Neural cell (in vitro differentiated cells): ENCODE results near the gene PSMD8. TPM values are rescaled to one million over a fixed set of nuclear protein-coding genes. Genes with fewer than 3 reads are reported as not detected.
"Not testable (repeated sequence)": the region's sequence is repeated elsewhere in the genome, so short reads cannot be mapped to it uniquely, and the experiment has no call there.

Experiments used
- H2AFZ ChIP-seq: fragments of 200-600, 300-800 bp; sonication (generic), shearing (Covaris generic); 2 replicates; pipeline ENCODE4 v1.6.0; 2014; ENCODE audit warnings: low read depth, mild to moderate bottlenecking, antibody characterized with exemption, low read length, moderate library complexity
- H3F3A ChIP-seq: fragments of 200-600 bp; shearing (Covaris generic); 2 replicates; pipeline ENCODE4 v1.6.1; 2016; ENCODE audit warnings: mild to moderate bottlenecking, moderate library complexity, mixed read lengths, antibody characterized with exemption, low read length; ENCODE audit not compliant: insufficient read depth, poor library complexity, severe bottlenecking
- H3K27ac ChIP-seq: fragments of 200-600, 300-800 bp; sonication (generic), shearing (Covaris generic); 2 replicates; pipeline ENCODE4 v1.5.1; 2014; ENCODE audit warnings: mild to moderate bottlenecking, low read length, moderate library complexity
- H3K27me3 ChIP-seq: fragments of 300-800, 200-600 bp; sonication (generic), shearing (Covaris generic); 2 replicates; pipeline ENCODE4 v1.6.0; 2014; ENCODE audit warnings: mild to moderate bottlenecking, low read depth, low read length, moderate library complexity; ENCODE audit not compliant: insufficient read depth
- H3K36me3 ChIP-seq: fragments of 300-800, 200-600 bp; sonication (generic), shearing (Covaris generic); 2 replicates; pipeline ENCODE4 v1.5.1; 2014; ENCODE audit warnings: mild to moderate bottlenecking, antibody characterized with exemption, low read length, moderate library complexity; ENCODE audit not compliant: insufficient read depth
- H3K4me2 ChIP-seq: fragments of 300-800, 200-600 bp; sonication (generic), shearing (Covaris generic); 2 replicates; pipeline ENCODE4 v1.6.0; 2014; ENCODE audit warnings: mild to moderate bottlenecking, low read length
- H3K4me3 ChIP-seq: fragments of 300-800, 200-600 bp; sonication (generic), shearing (Covaris generic); 2 replicates; pipeline ENCODE4 v1.5.1; 2014; ENCODE audit warnings: mild to moderate bottlenecking, low read length, moderate library complexity
- H3K79me2 ChIP-seq: fragments of 200-600 bp; shearing (Covaris generic); replicated peaks from 2 replicates; pipeline ENCODE4 v1.6.0; 2014; ENCODE audit warnings: mild to moderate bottlenecking, low read length, moderate library complexity; ENCODE audit not compliant: insufficient read depth
- H3K9ac ChIP-seq: fragments of 300-800, 200-600 bp; sonication (generic), shearing (Covaris generic); 2 replicates; pipeline ENCODE4 v1.6.1; 2016; ENCODE audit warnings: mild to moderate bottlenecking, low read length, mixed read lengths
- H3K9me2 ChIP-seq: fragments of 200-600 bp; shearing (Covaris generic); 2 replicates; pipeline ENCODE4 v1.6.1; 2016; ENCODE audit warnings: mild to moderate bottlenecking, low read length, mixed read lengths; ENCODE audit not compliant: insufficient read depth
- H3K9me3 ChIP-seq: fragments of 200-600, 300-800 bp; sonication (generic), shearing (Covaris generic); 2 replicates; pipeline ENCODE4 v1.6.1; 2016; ENCODE audit warnings: mild to moderate bottlenecking, mixed run types, low read length, moderate library complexity, mixed read lengths
- H4K20me1 ChIP-seq: fragments of 200-600 bp; shearing (Covaris generic); 2 replicates; pipeline ENCODE4 v1.6.1; 2016; ENCODE audit warnings: mild to moderate bottlenecking, mixed run types; ENCODE audit not compliant: insufficient read depth
- EP300 ChIP-seq: fragments of 450-650 bp; conservative IDR thresholded peaks from 2 replicates; pipeline ENCODE4 v1.6.1; 2014; ENCODE audit warnings: antibody characterized with exemption, mild to moderate bottlenecking, moderate library complexity; ENCODE audit not compliant: poor library complexity, severe bottlenecking
- EZH2 ChIP-seq: fragments of 200-600, 300-800 bp; shearing (Covaris generic), sonication (generic); IDR thresholded peaks from 2 replicates; pipeline ENCODE4 v1.6.1; 2014; ENCODE audit warnings: antibody characterized with exemption, low read length, borderline replicate concordance, mild to moderate bottlenecking; ENCODE audit not compliant: insufficient read depth, poor library complexity, severe bottlenecking
- MXI1 ChIP-seq: fragments of 450-650 bp; conservative IDR thresholded peaks from 2 replicates; pipeline ENCODE4 v1.6.1; 2014; ENCODE audit warnings: antibody characterized with exemption, mild to moderate bottlenecking; ENCODE audit not compliant: poor library complexity, severe bottlenecking
- POLR2AphosphoS5 ChIP-seq: IDR thresholded peaks from 2 replicates; pipeline ENCODE4 v1.6.1; 2012
- RAD21 ChIP-seq: fragments of 450-650 bp; conservative IDR thresholded peaks from 2 replicates; pipeline ENCODE4 v1.6.1; 2014; ENCODE audit warnings: antibody characterized with exemption, mild to moderate bottlenecking, moderate library complexity
- SMC3 ChIP-seq: fragments of 450-650 bp; conservative IDR thresholded peaks from 2 replicates; pipeline ENCODE4 v1.6.1; 2014; ENCODE audit warnings: antibody characterized with exemption, mild to moderate bottlenecking, moderate library complexity; ENCODE audit not compliant: poor library complexity
- TAF1 ChIP-seq: IDR thresholded peaks from 2 replicates; pipeline ENCODE4 v1.6.1; 2012; ENCODE audit warnings: low read depth
- polyA plus RNA-seq: library from polyadenylated mRNA; depleted of rRNA; stranded (reverse); fragments of >200 nt; gene quantifications from 2 replicates; pipeline ENCODE4 v1.2.3, GENCODE V29; 2014
- TF ChIP-seq, protein P1 (sequence below): IDR thresholded peaks from 2 replicates; pipeline ENCODE4 v1.6.1; 2012; ENCODE audit warnings: borderline replicate concordance
- TF ChIP-seq, protein P2 (sequence below): fragments of 450-650 bp; IDR thresholded peaks from 2 replicates; pipeline ENCODE4 v1.5.1; 2014; ENCODE audit warnings: antibody characterized with exemption, mild to moderate bottlenecking, moderate library complexity; ENCODE audit not compliant: poor library complexity, severe bottlenecking

Gene PSMD8
- polyA plus RNA-seq, 1 donor from 2014 or later: 334 TPM

DNA sequence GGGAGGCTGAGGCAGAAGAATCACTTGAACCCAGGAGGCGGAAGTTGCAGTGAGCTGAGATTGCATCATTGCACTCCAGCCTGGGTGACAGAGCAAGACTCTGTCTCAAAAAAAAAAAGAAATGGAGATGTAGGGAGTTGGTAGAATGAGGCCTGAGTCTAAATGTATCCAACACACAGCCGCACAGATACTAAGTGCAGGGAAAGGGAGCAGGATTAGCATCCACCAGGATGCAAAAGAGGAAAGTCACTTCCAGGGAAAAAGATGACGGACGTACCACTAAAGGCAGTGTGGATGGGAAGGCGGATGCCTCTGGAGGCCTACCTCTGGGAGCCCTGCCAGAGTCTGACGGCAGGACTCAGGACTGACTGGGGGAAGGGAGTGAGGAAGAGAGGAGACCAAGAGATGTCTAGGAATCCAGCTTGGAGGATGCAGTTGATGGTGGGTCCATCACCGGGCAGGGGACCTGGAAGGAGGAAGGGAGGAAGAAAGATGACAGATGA lies 35.3 kb downstream of the PSMD8 start:
- no peaks in the 10 kb centered on the region for H3K9me2 ChIP-seq
- H3K9ac ChIP-seq: no peak overlapping the region
- no peaks in the 10 kb centered on the region for H3K36me3 ChIP-seq
- no peak overlapping the region for H3K4me3 ChIP-seq
- no peaks in the 10 kb centered on the region for H3K79me2 ChIP-seq
- no peaks in the 10 kb centered on the region for H3K9me3 ChIP-seq
- H3K27me3 ChIP-seq: no peaks in the 10 kb centered on the region
- H2AFZ ChIP-seq: no peak overlapping the region
- TF ChIP-seq, protein P1, sequence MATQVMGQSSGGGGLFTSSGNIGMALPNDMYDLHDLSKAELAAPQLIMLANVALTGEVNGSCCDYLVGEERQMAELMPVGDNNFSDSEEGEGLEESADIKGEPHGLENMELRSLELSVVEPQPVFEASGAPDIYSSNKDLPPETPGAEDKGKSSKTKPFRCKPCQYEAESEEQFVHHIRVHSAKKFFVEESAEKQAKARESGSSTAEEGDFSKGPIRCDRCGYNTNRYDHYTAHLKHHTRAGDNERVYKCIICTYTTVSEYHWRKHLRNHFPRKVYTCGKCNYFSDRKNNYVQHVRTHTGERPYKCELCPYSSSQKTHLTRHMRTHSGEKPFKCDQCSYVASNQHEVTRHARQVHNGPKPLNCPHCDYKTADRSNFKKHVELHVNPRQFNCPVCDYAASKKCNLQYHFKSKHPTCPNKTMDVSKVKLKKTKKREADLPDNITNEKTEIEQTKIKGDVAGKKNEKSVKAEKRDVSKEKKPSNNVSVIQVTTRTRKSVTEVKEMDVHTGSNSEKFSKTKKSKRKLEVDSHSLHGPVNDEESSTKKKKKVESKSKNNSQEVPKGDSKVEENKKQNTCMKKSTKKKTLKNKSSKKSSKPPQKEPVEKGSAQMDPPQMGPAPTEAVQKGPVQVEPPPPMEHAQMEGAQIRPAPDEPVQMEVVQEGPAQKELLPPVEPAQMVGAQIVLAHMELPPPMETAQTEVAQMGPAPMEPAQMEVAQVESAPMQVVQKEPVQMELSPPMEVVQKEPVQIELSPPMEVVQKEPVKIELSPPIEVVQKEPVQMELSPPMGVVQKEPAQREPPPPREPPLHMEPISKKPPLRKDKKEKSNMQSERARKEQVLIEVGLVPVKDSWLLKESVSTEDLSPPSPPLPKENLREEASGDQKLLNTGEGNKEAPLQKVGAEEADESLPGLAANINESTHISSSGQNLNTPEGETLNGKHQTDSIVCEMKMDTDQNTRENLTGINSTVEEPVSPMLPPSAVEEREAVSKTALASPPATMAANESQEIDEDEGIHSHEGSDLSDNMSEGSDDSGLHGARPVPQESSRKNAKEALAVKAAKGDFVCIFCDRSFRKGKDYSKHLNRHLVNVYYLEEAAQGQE: no peak
- TF ChIP-seq RAD21: no peak
- no peak for TF ChIP-seq POLR2AphosphoS5
- TF ChIP-seq EP300: no peak
- TF ChIP-seq SMC3: no peak
- no peak for TF ChIP-seq TAF1
- TF ChIP-seq MXI1: no peak
- TF ChIP-seq, protein P2, sequence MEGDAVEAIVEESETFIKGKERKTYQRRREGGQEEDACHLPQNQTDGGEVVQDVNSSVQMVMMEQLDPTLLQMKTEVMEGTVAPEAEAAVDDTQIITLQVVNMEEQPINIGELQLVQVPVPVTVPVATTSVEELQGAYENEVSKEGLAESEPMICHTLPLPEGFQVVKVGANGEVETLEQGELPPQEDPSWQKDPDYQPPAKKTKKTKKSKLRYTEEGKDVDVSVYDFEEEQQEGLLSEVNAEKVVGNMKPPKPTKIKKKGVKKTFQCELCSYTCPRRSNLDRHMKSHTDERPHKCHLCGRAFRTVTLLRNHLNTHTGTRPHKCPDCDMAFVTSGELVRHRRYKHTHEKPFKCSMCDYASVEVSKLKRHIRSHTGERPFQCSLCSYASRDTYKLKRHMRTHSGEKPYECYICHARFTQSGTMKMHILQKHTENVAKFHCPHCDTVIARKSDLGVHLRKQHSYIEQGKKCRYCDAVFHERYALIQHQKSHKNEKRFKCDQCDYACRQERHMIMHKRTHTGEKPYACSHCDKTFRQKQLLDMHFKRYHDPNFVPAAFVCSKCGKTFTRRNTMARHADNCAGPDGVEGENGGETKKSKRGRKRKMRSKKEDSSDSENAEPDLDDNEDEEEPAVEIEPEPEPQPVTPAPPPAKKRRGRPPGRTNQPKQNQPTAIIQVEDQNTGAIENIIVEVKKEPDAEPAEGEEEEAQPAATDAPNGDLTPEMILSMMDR: no peak
- no peak for TF ChIP-seq EZH2
- H3F3A ChIP-seq: no peaks in the 10 kb centered on the region
- H3K4me2 ChIP-seq: no peak overlapping the region
- no peaks in the 10 kb centered on the region for H4K20me1 ChIP-seq
- no peak overlapping the region for H3K27ac ChIP-seq

DNA sequence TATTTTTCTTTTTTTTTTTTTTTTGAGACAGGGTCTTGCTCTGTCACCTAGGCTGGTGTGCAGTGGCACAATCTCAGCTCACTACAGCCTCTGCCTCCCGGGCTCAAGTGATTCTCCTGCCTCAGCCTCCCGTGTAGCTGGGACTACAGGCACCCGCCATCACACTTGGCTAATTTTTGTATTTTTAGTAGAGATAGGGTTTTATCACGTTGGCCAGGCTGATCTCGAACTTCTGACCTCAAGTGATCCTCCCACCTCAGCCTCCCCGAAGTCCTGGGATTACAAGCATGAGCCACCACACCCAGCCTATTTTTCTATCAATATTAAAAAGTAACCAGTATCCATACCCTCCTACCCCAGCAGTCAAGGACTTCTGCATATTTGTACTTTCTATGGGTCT lies 36.0 kb downstream of the PSMD8 start:
- H3K4me3 ChIP-seq, H3K27ac ChIP-seq, H3K4me2 ChIP-seq, H3K9me3 ChIP-seq, H3K27me3 ChIP-seq, H3K9me2 ChIP-seq, H3K79me2 ChIP-seq, H3F3A ChIP-seq, H3K9ac ChIP-seq, H3K36me3 ChIP-seq, H4K20me1 ChIP-seq, H2AFZ ChIP-seq: not testable (repeated sequence)
